Left ventricle myocardium inferior (tissue), 1 donor: ENCODE measurements around the gene PTGER1. TPM values are rescaled to one million over a fixed set of nuclear protein-coding genes. Genes with fewer than 3 reads are reported as not detected.

ENCODE experiments used
- DNase-seq: peaks from one replicate; pipeline ENCODE4 v3.0.0-alpha.2; 2020
- H3K27ac ChIP-seq: fragments of 200-600 bp; replicated peaks from 2 replicates; pipeline ENCODE4 v1.8.0; 2021
- H3K27me3 ChIP-seq: fragments of 200-600 bp; 2 replicates; pipeline ENCODE4 v1.8.0; 2021; ENCODE audit warnings: low read depth
- H3K36me3 ChIP-seq: fragments of 200-600 bp; 2 replicates; pipeline ENCODE4 v1.8.0; 2021
- H3K4me1 ChIP-seq: fragments of 200-600 bp; 2 replicates; pipeline ENCODE4 v1.8.0; 2021
- H3K4me3 ChIP-seq: fragments of 200-600 bp; 2 replicates; pipeline ENCODE4 v1.8.0; 2021; ENCODE audit warnings: mild to moderate bottlenecking, moderate library complexity
- H3K9me3 ChIP-seq: fragments of 200-600 bp; replicated peaks from 2 replicates; pipeline ENCODE4 v1.8.0; 2021
- CTCF ChIP-seq: fragments of 200-600 bp; IDR thresholded peaks from 2 replicates; pipeline ENCODE4 v1.8.0; 2021; ENCODE audit warnings: antibody characterized with exemption, mild to moderate bottlenecking, borderline replicate concordance
- intact Hi-C: fragments of 100-400 bp; cut with micrococcal nuclease; formaldehyde crosslinking; loops from one replicate; pipeline ENCODE4 v1.11.0; 2022
- total RNA-seq: library from RNA; stranded (reverse); fragmentation: NEBNext Ultra II Directional; extraction: Animal tissue kit (Norgen Biotek cat#: 25700); gene quantifications from one replicate; pipeline ENCODE4 v1.2.1, GENCODE V29; 2021
- donor health status: DM: no; HTN: yes; CAD: no; lungs with severe emphysema.

PTGER1 gene
- total RNA-seq, 1 donor from 2014 or later, result not detected

- no peak for TF ChIP-seq CTCF
- Histone ChIP-seq H3K4me1 (peaks cover 6% of the 10 kb centered on the region), H3K27me3 (no peaks in the 10 kb centered on the region), H3K4me3 (no peak overlapping the region), H3K27ac (no peak overlapping the region), H3K36me3 (peaks cover 72% of the 10 kb centered on the region), H3K9me3 (no peaks in the 10 kb centered on the region)
- no peak for DNase-seq
- intact Hi-C loops, result no loop called here
Observed at GRCh38 chr19:14487370-14488125, 12.4 kb upstream of the PTGER1 start.

DNA sequence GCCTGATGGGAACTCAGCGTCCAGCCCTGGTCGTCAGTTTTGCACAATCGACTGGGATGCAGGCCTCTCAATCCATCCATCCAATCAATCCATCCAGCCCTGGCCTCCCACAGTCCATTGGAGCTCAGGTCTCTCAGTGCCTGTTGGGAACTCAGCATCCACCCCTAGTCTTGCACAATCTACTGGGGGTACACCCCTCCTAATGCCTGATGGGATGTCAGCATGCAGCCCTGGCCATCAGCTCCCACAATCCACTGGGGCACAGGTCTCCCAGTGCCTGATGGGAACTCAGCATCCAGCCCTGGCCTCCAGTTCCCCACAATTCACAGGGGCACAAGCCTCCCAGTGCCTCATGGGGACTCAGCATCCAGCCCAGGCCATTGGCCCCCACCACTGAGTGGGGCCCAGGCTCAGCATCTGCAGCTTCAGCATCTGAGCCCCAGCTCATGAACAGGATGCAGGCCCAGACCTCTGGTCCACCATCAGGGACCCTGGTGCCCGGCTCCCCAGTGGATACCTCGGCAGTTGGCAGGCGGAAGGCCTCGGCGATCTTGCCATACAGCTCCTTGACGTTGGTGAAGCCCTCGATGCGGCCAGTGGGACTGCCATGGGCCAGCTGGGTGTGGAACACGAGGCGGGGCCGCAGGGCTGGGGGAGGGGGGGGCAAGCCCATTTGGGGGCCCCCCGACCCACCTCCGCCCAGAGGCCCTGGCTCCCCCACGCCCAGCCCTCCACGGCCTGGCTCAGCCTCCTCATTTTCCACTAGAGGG, 7.2 kb upstream of the PTGER1 start:
- no peak overlapping the region for H3K27ac ChIP-seq
- TF ChIP-seq CTCF, result no peak
- intact Hi-C loops, result no loop called here
- H3K4me3 ChIP-seq, result no peak overlapping the region
- no peak for DNase-seq
- H3K36me3 ChIP-seq, result peaks cover 72% of the 10 kb centered on the region
- H3K4me1 ChIP-seq, result peaks cover 15% of the 10 kb centered on the region
- peaks cover 5% of the 10 kb centered on the region for H3K27me3 ChIP-seq
- H3K9me3 ChIP-seq, result no peaks in the 10 kb centered on the region

GRCh38 chr19:14480700-14481079, 5.5 kb upstream of the PTGER1 start:
- H3K4me3 ChIP-seq, result no peak overlapping the region
- no peaks in the 10 kb centered on the region for H3K9me3 ChIP-seq
- no peak for DNase-seq
- TF ChIP-seq CTCF, result no peak
- H3K4me1 ChIP-seq, result peaks cover 17% of the 10 kb centered on the region
- intact Hi-C loops, result no loop called here
- H3K27ac ChIP-seq, result no peak overlapping the region
- peaks cover 10% of the 10 kb centered on the region for H3K27me3 ChIP-seq
- peaks cover 67% of the 10 kb centered on the region for H3K36me3 ChIP-seq

- Histone ChIP-seq H3K36me3 (peaks cover 67% of the 10 kb centered on the region), H3K4me1 (peaks cover 23% of the 10 kb centered on the region), H3K4me3 (no peak overlapping the region), H3K27me3 (peaks cover 16% of the 10 kb centered on the region), H3K9me3 (no peaks in the 10 kb centered on the region), H3K27ac (no peak overlapping the region)
- intact Hi-C loops, result no loop called here
- TF ChIP-seq CTCF, result peak; percentile 82
- DNase-seq, result peak; percentile 48
Observed at GRCh38 chr19:14479975-14480699, 5.0 kb upstream of the PTGER1 start.

- no peaks in the 10 kb centered on the region for H3K9me3 ChIP-seq
- intact Hi-C loops, result no loop called here
- peaks cover 64% of the 10 kb centered on the region for H3K36me3 ChIP-seq
- H3K27ac ChIP-seq, result no peak overlapping the region
- peaks cover 23% of the 10 kb centered on the region for H3K27me3 ChIP-seq
- peaks cover 30% of the 10 kb centered on the region for H3K4me1 ChIP-seq
- no peak for TF ChIP-seq CTCF
- no peak overlapping the region for H3K4me3 ChIP-seq
- DNase-seq, result no peak
Observed at GRCh38 chr19:14479309-14479974, 4.3 kb upstream of the PTGER1 start.
